ENCODE measurements around the gene FLAD1.

Gene FLAD1

GRCh38 chr1:154952664-154953063 lies 30.5 kb upstream of the FLAD1 start:
- DNase-seq (ENCODE audit: low read depth), result no peak

GRCh38 chr1:154953611-154954038 lies 29.5 kb upstream of the FLAD1 start:
- DNase-seq (ENCODE audit: low read depth), result no peak

GRCh38 chr1:154954541-154954940 lies 28.6 kb upstream of the FLAD1 start:
- no peak for DNase-seq (ENCODE audit: low read depth)

- no peak for DNase-seq (ENCODE audit: low read depth)
Measured at GRCh38 chr1:154955039-154955717, 28.0 kb upstream of the FLAD1 start.

- DNase-seq (ENCODE audit: low read depth), result peak; percentile 84
Measured at GRCh38 chr1:154955718-154956543, 27.2 kb upstream of the FLAD1 start, which contains the start of gene PBXIP1. Gene PBXIP1 (minus strand): TSS chr1:154956099. CDS start chr1:154953721, 2,378 bp downstream.

- no peak for DNase-seq (ENCODE audit: low read depth)
Measured at GRCh38 chr1:154956544-154956941, 26.6 kb upstream of the FLAD1 start.

GRCh38 chr1:154957091-154957657 lies 26.0 kb upstream of the FLAD1 start:
- DNase-seq (ENCODE audit: low read depth), result no peak

- no peak for DNase-seq (ENCODE audit: low read depth)
Measured at GRCh38 chr1:154958036-154958435, 25.1 kb upstream of the FLAD1 start.

- no peak for DNase-seq (ENCODE audit: low read depth)
Measured at GRCh38 chr1:154958681-154959425, 24.3 kb upstream of the FLAD1 start.

- DNase-seq (ENCODE audit: low read depth), result no peak
Measured at GRCh38 chr1:154959426-154959780, 23.7 kb upstream of the FLAD1 start.

- DNase-seq (ENCODE audit: low read depth), result no peak
Measured at GRCh38 chr1:154960446-154961136, 22.6 kb upstream of the FLAD1 start.

- DNase-seq (ENCODE audit: low read depth), result no peak
Measured at GRCh38 chr1:154961207-154962155, 21.7 kb upstream of the FLAD1 start, which contains the start of gene PYGO2. Gene PYGO2 (minus strand): TSS chr1:154961782. CDS start chr1:154961576, 206 bp downstream.

- DNase-seq (ENCODE audit: low read depth), result no peak
Measured at GRCh38 chr1:154962156-154962749, 20.9 kb upstream of the FLAD1 start.

- DNase-seq (ENCODE audit: low read depth), result no peak
Measured at GRCh38 chr1:154962795-154963330, 20.3 kb upstream of the FLAD1 start.

- DNase-seq (ENCODE audit: low read depth), result no peak
Measured at GRCh38 chr1:154963643-154964042, 19.5 kb upstream of the FLAD1 start.

GRCh38 chr1:154964359-154964758 lies 18.8 kb upstream of the FLAD1 start:
- DNase-seq (ENCODE audit: low read depth), result no peak

- no peak for DNase-seq (ENCODE audit: low read depth)
Measured at GRCh38 chr1:154966111-154966510, 17.0 kb upstream of the FLAD1 start.

- no peak for DNase-seq (ENCODE audit: low read depth)
Measured at GRCh38 chr1:154967331-154967950, 15.7 kb upstream of the FLAD1 start.

GRCh38 chr1:154968731-154969130 lies 14.4 kb upstream of the FLAD1 start:
- no peak for DNase-seq (ENCODE audit: low read depth)

Measured in GM04504 (cell line).